Activated B cell treated with CpG ODN at 0.5 μM for 24 hours (primary cell): ENCODE measurements around the gene MYH13. TPM values are rescaled to one million over a fixed set of nuclear protein-coding genes. Genes with fewer than 3 reads are reported as not detected.

Experiments
- ATAC-seq: fragments of 200-7000 bp; cut with Tn5 transposase; one replicate; pipeline ENCODE4 v1.10.0; 2021; ENCODE audit warnings: low read depth, mild to moderate bottlenecking, moderate library complexity
- CTCF ChIA-PET: fragments of 350-600 bp; sonication (Branson Sonifier 250); formaldehyde crosslinking; loops from one replicate; lab custom pipeline; 2021; ENCODE audit warnings: antibody characterized with exemption; lab: Charles Lee
- POLR2A ChIA-PET: fragments of 350-600 bp; sonication (Branson Sonifier 250); formaldehyde crosslinking; loops from one replicate; lab custom pipeline; 2021; ENCODE audit warnings: antibody characterized with exemption; lab: Charles Lee
- DNase-seq: peaks from one replicate; pipeline ENCODE4 v3.0.0; 2022
- H3K27ac Mint-ChIP-seq: one replicate; pipeline ENCODE4 v1.8.0; 2020; ENCODE audit warnings: mixed read lengths
- H3K27me3 Mint-ChIP-seq: one replicate; pipeline ENCODE4 v1.8.0; 2021; ENCODE audit warnings: mixed read lengths
- H3K36me3 Mint-ChIP-seq: one replicate; pipeline ENCODE4 v1.8.0; 2021; ENCODE audit warnings: low read depth, mixed read lengths
- H3K4me1 Mint-ChIP-seq: one replicate; pipeline ENCODE4 v1.8.0; 2021; ENCODE audit warnings: mixed read lengths
- H3K4me3 Mint-ChIP-seq: one replicate; pipeline ENCODE4 v1.8.0; 2020; ENCODE audit warnings: mild to moderate bottlenecking, mixed read lengths
- H3K9me3 Mint-ChIP-seq: one replicate; pipeline ENCODE4 v1.8.0; 2020; ENCODE audit warnings: mixed read lengths
- CTCF ChIP-seq: fragments of 200-600 bp; IDR thresholded peaks from one replicate; pipeline ENCODE4 v1.8.0; 2022; ENCODE audit warnings: antibody characterized with exemption, mild to moderate bottlenecking
- intact Hi-C: fragments of 100-400 bp; cut with micrococcal nuclease; formaldehyde crosslinking; loops from one replicate; pipeline ENCODE4 v1.15.1; 2024
- total RNA-seq: library from RNA; stranded (reverse); gene quantifications from 2 replicates; pipeline ENCODE4 v1.2.3, GENCODE V29; 2022

The MYH13 gene
- total RNA-seq, 1 donor from 2014 or later, result not detected

GRCh38 chr17:10275418-10275817, 97.4 kb downstream of the MYH13 start:
- no peak for TF ChIP-seq CTCF
- ATAC-seq, result no peak
- no peak for DNase-seq
- H3K9me3 Mint-ChIP-seq, result no peaks in the 10 kb centered on the region
- no peaks in the 10 kb centered on the region for H3K36me3 Mint-ChIP-seq
- CTCF ChIA-PET, result no interaction called here
- no peak overlapping the region for H3K4me3 Mint-ChIP-seq
- H3K27me3 Mint-ChIP-seq, result peaks cover 4% of the 10 kb centered on the region
- POLR2A ChIA-PET, result no interaction called here
- H3K4me1 Mint-ChIP-seq, result no peaks in the 10 kb centered on the region
- intact Hi-C loops, result no loop called here
- no peak overlapping the region for H3K27ac Mint-ChIP-seq

GRCh38 chr17:10271106-10271562, 101.7 kb downstream of the MYH13 start:
- no peak for TF ChIP-seq CTCF
- intact Hi-C loops, result no loop called here
- H3K27me3 Mint-ChIP-seq, result no peaks in the 10 kb centered on the region
- CTCF ChIA-PET, result no interaction called here
- peaks cover 3% of the 10 kb centered on the region for H3K9me3 Mint-ChIP-seq
- H3K27ac Mint-ChIP-seq, result no peak overlapping the region
- no peaks in the 10 kb centered on the region for H3K36me3 Mint-ChIP-seq
- H3K4me3 Mint-ChIP-seq, result no peak overlapping the region
- DNase-seq (no peak), ATAC-seq (no peak)
- POLR2A ChIA-PET, result no interaction called here
- H3K4me1 Mint-ChIP-seq, result no peaks in the 10 kb centered on the region

DNA sequence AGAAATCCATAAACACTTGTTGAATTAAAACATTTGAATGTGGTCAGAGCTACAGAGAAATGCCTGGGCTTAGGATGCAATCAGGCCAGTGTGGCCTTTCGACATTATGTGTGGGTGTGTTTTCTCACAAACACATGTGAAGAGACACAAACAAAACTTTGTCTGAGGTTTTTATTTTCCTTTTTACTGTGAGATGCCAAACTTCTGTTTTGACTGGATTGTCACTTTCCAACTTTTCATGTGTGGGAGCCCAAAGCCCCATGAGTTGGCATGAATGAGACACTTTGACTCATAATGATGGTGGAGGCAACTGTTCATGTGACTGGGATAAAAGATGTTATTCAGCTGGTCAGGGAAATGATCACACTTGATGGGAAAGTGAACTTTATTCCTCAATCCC, 102.5 kb downstream of the MYH13 start:
- intact Hi-C loops, result no loop called here
- Mint-ChIP-seq H3K4me1 (no peaks in the 10 kb centered on the region), H3K36me3 (no peaks in the 10 kb centered on the region), H3K27me3 (no peaks in the 10 kb centered on the region), H3K27ac (no peak overlapping the region), H3K4me3 (no peak overlapping the region), H3K9me3 (peaks cover 3% of the 10 kb centered on the region)
- DNase-seq (no peak), ATAC-seq (no peak)
- ChIA-PET CTCF (interaction anchor here (0.9 kb wide), 1 partner anchor 352 kb away, joined by 3 read pairs; no protein-coding TSS in a partner anchor), POLR2A (no interaction called here)
- no peak for TF ChIP-seq CTCF

DNA sequence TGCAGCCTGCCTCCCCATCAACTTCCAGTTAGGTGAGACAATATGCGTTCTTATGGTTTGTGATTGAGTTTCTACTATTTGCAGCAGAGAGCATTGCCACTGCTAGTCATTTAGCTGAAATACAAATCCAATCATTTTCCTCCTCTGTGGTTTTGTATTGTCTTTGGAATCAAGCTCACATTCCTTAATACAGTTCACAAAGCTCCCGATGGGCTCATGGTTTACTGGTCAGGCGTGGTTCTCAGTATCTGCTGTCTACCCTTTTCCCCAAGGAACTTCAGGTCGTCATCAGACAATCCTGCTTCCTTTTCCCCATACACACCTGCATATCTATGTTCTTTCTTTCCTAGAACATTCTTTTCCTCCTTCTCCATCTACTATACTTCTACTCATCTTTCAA, 104.8 kb downstream of the MYH13 start:
- intact Hi-C loops, result no loop called here
- CTCF ChIA-PET, result no interaction called here
- Mint-ChIP-seq H3K4me1 (no peaks in the 10 kb centered on the region), H3K27ac (no peak overlapping the region), H3K36me3 (no peaks in the 10 kb centered on the region), H3K27me3 (no peaks in the 10 kb centered on the region), H3K9me3 (peaks cover 3% of the 10 kb centered on the region), H3K4me3 (no peak overlapping the region)
- DNase-seq, result no peak
- no peak for ATAC-seq
- POLR2A ChIA-PET, result no interaction called here
- no peak for TF ChIP-seq CTCF

DNA sequence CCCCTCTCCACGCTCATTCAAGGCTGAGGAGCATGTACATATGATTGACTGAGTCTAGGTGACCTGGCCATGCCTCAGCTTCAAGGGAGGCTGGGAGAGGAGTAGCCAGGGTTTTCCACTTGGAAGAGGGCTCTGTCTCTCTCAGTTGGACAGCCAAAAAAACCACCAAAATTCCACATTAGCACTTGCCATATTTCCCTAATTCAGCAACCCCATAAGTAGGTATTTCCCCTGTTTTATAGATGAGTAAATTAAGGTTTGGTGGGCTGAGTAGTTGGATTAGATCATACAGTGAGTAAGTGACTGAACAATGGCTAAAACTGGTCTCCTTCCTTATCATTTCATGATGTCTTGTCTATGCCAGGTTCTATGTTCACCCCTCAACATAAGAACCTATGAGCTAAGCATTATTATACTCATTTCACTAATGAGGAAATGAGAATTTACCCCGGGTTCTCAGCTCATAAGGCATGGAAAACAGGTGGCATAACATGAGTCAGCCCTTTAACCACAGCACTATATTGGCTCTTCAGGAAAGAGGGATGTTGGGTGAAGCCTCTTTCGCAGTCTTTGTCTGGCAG, 106.4 kb downstream of the MYH13 start:
- Mint-ChIP-seq H3K9me3 (peaks cover 3% of the 10 kb centered on the region), H3K4me1 (no peaks in the 10 kb centered on the region), H3K27me3 (no peaks in the 10 kb centered on the region), H3K36me3 (no peaks in the 10 kb centered on the region), H3K27ac (no peak overlapping the region), H3K4me3 (no peak overlapping the region)
- no peak for TF ChIP-seq CTCF
- DNase-seq (no peak), ATAC-seq (peak; percentile 21)
- ChIA-PET POLR2A (interaction anchor here (0.7 kb wide), 1 partner anchor 66 kb away, joined by 3 read pairs; no protein-coding TSS in a partner anchor), CTCF (no interaction called here)
- intact Hi-C loops, result no loop called here
